Activated naive CD4-positive, alpha-beta T cell treated with anti-CD3 and anti-CD28 coated beads, Interleukin-2, amount 50 U/mL, for 72 hours (primary cell): ENCODE results near the gene MCTP2. TPM values are rescaled to one million over a fixed set of nuclear protein-coding genes. Genes with fewer than 3 reads are reported as not detected.
A peak's percentile ranks its signal among the peaks of the same experiment; 100 is the strongest.

Experiments used
- ATAC-seq, 2 donors: fragments of 150-1000 bp; cut with Tn5 transposase; 2 replicates each; pipeline ENCODE4 v1.10.0; 2021; ENCODE audit warnings: mild to moderate bottlenecking in 2 of 2, moderate library complexity in 2 of 2
- DNase-seq, 2 donors: peaks; one replicate each; pipeline ENCODE4 v3.0.0; 2021 to 2022; ENCODE audit warnings: low spot score in 2 of 2
- H3K27ac Mint-ChIP-seq, 2 donors: one replicate each; pipeline ENCODE4 v1.8.0; 2022; ENCODE audit warnings: mild to moderate bottlenecking in 2 of 2, mixed read lengths in 2 of 2
- H3K36me3 Mint-ChIP-seq, 2 donors: one replicate each; pipeline ENCODE4 v1.8.0; 2022; ENCODE audit warnings: mixed read lengths in 2 of 2
- H3K9me3 Mint-ChIP-seq, 2 donors: one replicate each; pipeline ENCODE4 v1.8.0; 2022; ENCODE audit warnings: mixed read lengths in 2 of 2
- total RNA-seq, 2 donors: library from RNA; stranded (reverse); gene quantifications; one replicate each; pipeline ENCODE4 v1.2.3, GENCODE V29; 2022

MCTP2 gene
- total RNA-seq, 2 donors from 2014 or later: 31.4 to 48.2 TPM

GRCh38 chr15:94269954-94270353, 38.6 kb downstream of the MCTP2 start:
- peak in 1 of 2 donors; percentile 38 for ATAC-seq

DNA sequence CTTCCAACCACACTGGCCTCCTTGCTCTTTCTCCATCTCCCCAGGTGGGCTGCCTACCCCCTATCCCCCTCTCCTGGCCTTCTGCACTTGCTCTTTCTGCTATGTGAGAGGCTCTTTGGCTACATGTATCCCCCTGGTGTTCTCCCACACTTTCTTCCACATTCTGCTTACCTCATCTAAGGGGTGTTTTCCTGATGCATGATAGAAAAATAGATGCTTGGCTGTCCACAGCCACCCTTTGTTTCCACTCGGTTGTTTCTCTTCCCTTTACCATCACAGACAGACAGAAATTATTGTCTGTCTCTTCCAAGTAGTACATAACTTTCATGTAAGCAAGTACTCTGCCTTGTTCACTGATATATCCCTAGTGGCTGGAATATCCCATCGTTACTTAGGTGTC, 39.2 kb downstream of the MCTP2 start:
- ATAC-seq (no peak), DNase-seq (no peak)
- H3K9me3 Mint-ChIP-seq: peaks cover 0 to 4% of the 10 kb centered on the region in 2 donors
- no peak overlapping the region for H3K27ac Mint-ChIP-seq
- H3K36me3 Mint-ChIP-seq: peaks cover 0 to 5% of the 10 kb centered on the region in 2 donors

More at GRCh38 chr15:94269954-94270353, 38.6 kb downstream of the MCTP2 start:
- peaks cover 0 to 5% of the 10 kb centered on the region in 2 donors for H3K36me3 Mint-ChIP-seq
- DNase-seq: no peak
- no peak overlapping the region for H3K27ac Mint-ChIP-seq
- H3K9me3 Mint-ChIP-seq: peaks cover 0 to 4% of the 10 kb centered on the region in 2 donors

DNA sequence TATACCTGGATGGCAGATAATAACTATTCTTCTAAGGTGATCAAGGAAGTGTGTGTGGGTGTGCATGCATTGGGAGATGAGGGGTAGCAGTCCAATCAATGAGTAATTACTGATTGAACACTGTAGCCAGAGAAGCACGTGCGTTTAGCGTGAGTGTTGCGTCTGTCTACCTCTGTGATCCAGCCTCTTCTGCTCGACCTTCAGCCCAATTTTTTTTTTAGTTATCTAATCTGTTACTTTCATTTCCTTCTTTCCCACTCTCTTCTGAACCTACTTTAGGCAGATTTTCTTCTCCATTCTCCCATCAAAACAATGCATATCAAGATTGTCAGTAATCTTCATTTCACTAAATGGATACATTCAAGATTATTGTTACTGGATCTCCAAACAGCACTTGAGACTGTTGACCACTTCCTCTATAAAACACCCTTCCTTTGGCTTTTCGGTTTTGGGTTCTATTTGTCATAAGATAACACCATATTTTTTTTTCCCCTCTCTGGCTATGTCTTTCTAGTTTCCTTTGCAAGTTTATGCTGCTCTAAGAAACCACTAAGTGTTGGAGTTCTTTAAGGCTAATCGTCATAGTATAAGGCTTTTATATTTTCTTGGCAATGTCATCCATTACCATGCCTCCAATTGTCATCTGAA, 41.0 kb downstream of the MCTP2 start:
- H3K9me3 Mint-ChIP-seq: peaks cover 0 to 4% of the 10 kb centered on the region in 2 donors
- H3K36me3 Mint-ChIP-seq: peaks cover 0 to 5% of the 10 kb centered on the region in 2 donors
- ATAC-seq: peak; percentile 75 to 78
- DNase-seq: no peak
- no peak overlapping the region for H3K27ac Mint-ChIP-seq

GRCh38 chr15:94273826-94274225, 42.5 kb downstream of the MCTP2 start:
- no peak for ATAC-seq
- Mint-ChIP-seq H3K27ac (no peak overlapping the region), H3K36me3 (peaks cover 0 to 4% of the 10 kb centered on the region in 2 donors), H3K9me3 (no peaks in the 10 kb centered on the region)
- no peak for DNase-seq

- ATAC-seq (peak; percentile 52 to 76), DNase-seq (no peak)
- H3K36me3 Mint-ChIP-seq: peaks cover 0 to 8% of the 10 kb centered on the region in 2 donors
- no peaks in the 10 kb centered on the region for H3K9me3 Mint-ChIP-seq
- H3K27ac Mint-ChIP-seq: no peak overlapping the region
These were observed 43.4 kb downstream of the MCTP2 start for GRCh38 chr15:94274745-94275144.

DNA sequence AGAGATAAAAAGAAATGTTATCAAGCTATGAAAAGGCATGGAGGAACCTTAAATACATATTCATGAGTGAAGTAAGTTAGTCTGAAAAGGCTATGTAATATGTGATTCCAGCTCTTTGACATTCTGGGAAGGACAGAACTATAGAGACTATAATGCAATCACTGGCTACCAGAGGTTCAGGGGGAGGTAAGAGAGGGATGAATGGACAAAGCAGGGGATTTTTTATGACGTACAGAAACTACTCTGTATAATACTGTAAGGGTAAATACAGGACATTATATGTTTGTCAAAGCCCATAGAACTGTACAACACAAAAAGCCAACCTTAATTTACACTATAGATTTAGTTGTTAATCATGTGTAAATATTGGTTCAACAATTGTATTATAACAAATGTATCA, 46.1 kb downstream of the MCTP2 start:
- Mint-ChIP-seq H3K27ac (no peak overlapping the region), H3K36me3 (peaks cover 23 to 32% of the 10 kb centered on the region in 2 donors), H3K9me3 (peaks cover 12 to 15% of the 10 kb centered on the region in 2 donors)
- ATAC-seq (no peak), DNase-seq (no peak)

- no peak overlapping the region for H3K27ac Mint-ChIP-seq
- DNase-seq (no peak), ATAC-seq (no peak)
- peaks cover 27 to 37% of the 10 kb centered on the region in 2 donors for H3K36me3 Mint-ChIP-seq
- peaks cover 12 to 18% of the 10 kb centered on the region in 2 donors for H3K9me3 Mint-ChIP-seq
These were observed 48.4 kb downstream of the MCTP2 start for GRCh38 chr15:94279736-94280135.

GRCh38 chr15:94280301-94280700, 48.9 kb downstream of the MCTP2 start:
- DNase-seq (no peak), ATAC-seq (peak in 1 of 2 donors; percentile 43)
- Mint-ChIP-seq H3K36me3 (peaks cover 27 to 37% of the 10 kb centered on the region in 2 donors), H3K27ac (no peak overlapping the region), H3K9me3 (peaks cover 12 to 18% of the 10 kb centered on the region in 2 donors)

GRCh38 chr15:94282269-94283250, 51.2 kb downstream of the MCTP2 start:
- peak in 1 of 2 donors; percentile 40 for ATAC-seq
- peaks cover 27 to 37% of the 10 kb centered on the region in 2 donors for H3K36me3 Mint-ChIP-seq
- DNase-seq: no peak
- peaks cover 12 to 18% of the 10 kb centered on the region in 2 donors for H3K9me3 Mint-ChIP-seq
- H3K27ac Mint-ChIP-seq: no peak overlapping the region

DNA sequence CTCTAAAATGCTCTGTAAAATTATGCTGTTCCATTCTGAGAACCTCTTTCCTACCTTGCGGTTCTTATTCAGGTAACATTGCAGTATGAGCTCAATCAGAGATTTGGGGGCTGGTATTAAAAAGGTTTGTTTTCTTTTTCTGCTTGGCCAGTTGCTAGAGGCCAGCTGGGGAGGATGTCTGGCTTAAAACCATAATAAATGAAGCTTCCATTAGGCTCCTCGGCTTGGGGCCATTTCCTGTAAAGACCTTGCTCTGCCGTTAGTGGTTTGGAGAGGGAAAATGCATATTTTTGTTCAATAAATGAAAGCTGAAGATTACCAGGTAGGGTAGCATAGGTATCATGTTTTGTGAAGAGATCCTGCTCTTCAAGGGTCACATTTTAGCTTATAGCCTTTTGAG, 55.2 kb downstream of the MCTP2 start:
- H3K27ac Mint-ChIP-seq: no peak overlapping the region
- peaks cover 22 to 44% of the 10 kb centered on the region in 2 donors for H3K36me3 Mint-ChIP-seq
- no peak for ATAC-seq
- DNase-seq: no peak
- H3K9me3 Mint-ChIP-seq: peaks cover 8 to 20% of the 10 kb centered on the region in 2 donors

DNA sequence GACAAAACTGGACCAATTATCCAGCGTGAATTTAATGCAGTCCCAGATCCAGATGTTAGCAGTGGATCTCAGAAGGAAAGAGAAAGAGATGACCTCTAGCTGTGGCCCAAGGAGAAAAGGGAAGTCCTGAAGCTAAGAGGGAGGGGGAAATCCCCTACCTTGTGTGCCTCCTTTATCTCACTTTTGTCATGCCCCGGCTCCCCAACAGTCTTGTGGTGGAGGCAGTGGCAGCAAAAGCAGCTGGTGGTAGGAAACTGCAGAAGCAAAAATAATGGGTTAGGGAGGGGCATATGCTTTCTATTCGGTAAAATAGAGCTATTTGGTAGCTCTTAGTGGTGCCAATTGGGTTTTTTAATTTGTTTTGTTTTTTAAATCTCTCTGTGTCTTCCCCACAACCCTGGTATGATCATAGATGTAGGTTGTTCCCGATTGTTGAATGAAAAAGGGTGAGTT, 56.5 kb downstream of the MCTP2 start:
- peaks cover 10 to 32% of the 10 kb centered on the region in 2 donors for H3K36me3 Mint-ChIP-seq
- H3K9me3 Mint-ChIP-seq: peaks cover 3 to 8% of the 10 kb centered on the region in 2 donors
- peak; percentile 28 to 58 for DNase-seq
- H3K27ac Mint-ChIP-seq: peak overlapping the region in 1 of 2 donors; percentile 87
- peak; percentile 86 to 99 for ATAC-seq

- H3K9me3 Mint-ChIP-seq: peaks cover 3 to 13% of the 10 kb centered on the region in 2 donors
- ATAC-seq (no peak), DNase-seq (no peak)
- no peak overlapping the region for H3K27ac Mint-ChIP-seq
- H3K36me3 Mint-ChIP-seq: peaks cover 9 to 39% of the 10 kb centered on the region in 2 donors
These were observed 59.4 kb downstream of the MCTP2 start for GRCh38 chr15:94290730-94291129.

DNA sequence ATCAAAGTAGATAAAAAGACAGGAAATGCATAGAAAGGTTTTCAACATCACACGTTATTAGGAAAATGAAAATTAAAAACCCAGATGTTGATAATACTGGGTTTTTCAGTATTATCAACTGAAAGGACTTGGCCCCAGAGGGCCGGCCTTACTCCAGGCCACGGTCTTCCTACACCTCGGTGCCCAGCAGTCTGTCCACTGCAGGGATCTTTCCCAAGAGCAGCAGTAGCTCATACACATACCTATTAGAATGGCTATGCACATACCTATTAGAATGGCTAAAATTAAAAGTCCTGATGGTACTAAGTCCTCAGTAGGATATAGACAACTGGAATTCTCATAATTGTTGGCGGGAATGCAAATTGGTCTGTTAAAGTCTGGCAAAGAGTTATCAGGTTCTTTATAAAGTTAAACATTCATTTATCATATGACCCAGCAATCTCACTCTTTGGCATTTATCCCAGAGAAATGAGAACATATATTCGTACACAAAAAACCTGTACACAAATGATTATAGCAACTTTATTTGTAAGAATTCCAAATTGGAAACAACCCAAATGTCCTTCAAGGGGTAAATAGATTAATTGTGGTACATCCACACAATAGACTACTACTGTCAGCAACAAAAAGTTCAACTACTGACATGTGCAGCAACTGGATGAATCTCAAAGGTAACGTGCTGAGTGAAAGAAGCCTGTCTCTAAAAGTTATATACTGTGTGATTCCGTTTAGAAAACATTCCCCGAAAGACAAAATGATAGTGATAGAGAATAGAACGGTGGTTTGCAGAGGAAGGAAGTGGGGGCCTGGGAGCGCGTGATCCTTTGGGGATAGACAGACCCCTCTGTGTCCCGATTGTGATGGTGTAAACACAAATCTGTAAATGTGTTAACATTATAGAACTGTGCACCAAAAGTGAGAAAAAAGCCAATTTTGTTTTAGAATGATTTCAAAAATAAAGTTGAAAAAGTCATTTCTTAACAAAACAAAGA, 62.3 kb downstream of the MCTP2 start:
- ATAC-seq (no peak), DNase-seq (no peak)
- H3K36me3 Mint-ChIP-seq: peaks cover 0 to 39% of the 10 kb centered on the region in 2 donors
- peaks cover 0 to 13% of the 10 kb centered on the region in 2 donors for H3K9me3 Mint-ChIP-seq
- no peak overlapping the region for H3K27ac Mint-ChIP-seq

- H3K27ac Mint-ChIP-seq: no peak overlapping the region
- no peak for ATAC-seq
- H3K9me3 Mint-ChIP-seq: peaks cover 0 to 13% of the 10 kb centered on the region in 2 donors
- DNase-seq: no peak
- peaks cover 0 to 40% of the 10 kb centered on the region in 2 donors for H3K36me3 Mint-ChIP-seq
These were observed 63.2 kb downstream of the MCTP2 start for GRCh38 chr15:94294556-94294955.

DNA sequence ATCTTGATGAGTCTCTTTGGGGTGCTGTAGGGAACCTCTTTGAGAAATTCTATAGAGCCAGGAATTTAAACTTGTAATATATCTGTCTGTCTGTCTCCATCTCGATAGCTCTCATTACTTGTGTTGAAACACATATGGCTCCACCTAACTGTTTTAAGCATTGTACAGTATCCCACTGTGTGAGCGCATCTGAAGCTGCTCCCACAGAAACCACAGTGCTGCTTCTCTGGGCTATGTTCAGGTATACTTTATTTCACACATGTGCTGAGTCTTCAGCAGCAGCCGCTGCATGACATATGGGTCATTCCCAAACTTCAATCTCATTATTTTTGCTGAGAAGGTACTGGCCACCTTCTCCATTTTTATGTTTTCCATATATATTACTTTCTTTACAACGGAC, 63.9 kb downstream of the MCTP2 start:
- Mint-ChIP-seq H3K9me3 (peaks cover 0 to 10% of the 10 kb centered on the region in 2 donors), H3K36me3 (peaks cover 0 to 37% of the 10 kb centered on the region in 2 donors), H3K27ac (no peak overlapping the region)
- DNase-seq (no peak), ATAC-seq (peak in 1 of 2 donors; percentile 20)

GRCh38 chr15:94296717-94297116, 65.4 kb downstream of the MCTP2 start:
- no peak overlapping the region for H3K27ac Mint-ChIP-seq
- ATAC-seq (no peak), DNase-seq (no peak)
- H3K9me3 Mint-ChIP-seq: peaks cover 0 to 5% of the 10 kb centered on the region in 2 donors
- H3K36me3 Mint-ChIP-seq: peaks cover 0 to 44% of the 10 kb centered on the region in 2 donors
